ENCODE results near the gene CLDN10. TPM values are rescaled to one million over a fixed set of nuclear protein-coding genes. Genes with fewer than 3 reads are reported as not detected.
"Not testable (repeated sequence)": the region's sequence is repeated elsewhere in the genome, so short reads cannot be mapped to it uniquely, and the experiment has no call there.

Gene CLDN10
- total RNA-seq, 1 donor from 2014 or later: 1.8 TPM

DNA sequence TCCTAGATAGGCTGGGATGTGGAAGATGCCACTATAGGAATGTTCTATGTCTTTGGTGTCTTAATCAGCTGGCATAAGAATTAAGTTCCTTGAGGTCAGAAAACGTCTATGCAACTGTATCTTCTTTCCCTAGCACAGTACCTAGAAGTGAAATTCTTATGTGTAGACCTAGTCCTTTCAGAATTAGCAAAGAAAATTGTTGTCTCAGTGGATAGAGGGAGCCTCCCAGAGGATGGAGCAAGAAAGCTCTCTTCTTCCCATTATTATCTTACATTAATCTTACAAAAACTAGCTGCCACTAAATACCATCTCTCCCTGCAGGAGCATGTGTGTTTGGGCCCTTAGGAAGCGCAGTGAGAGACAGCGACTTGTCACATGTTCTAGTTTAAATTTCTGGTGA lies 11.6 kb downstream of the CLDN10 start:
- Mint-ChIP-seq H3K4me1 (no peaks in the 10 kb centered on the region), H3K27ac (ENCODE audit: unreplicated experiment) (no peak overlapping the region), H3K9me3 (peaks cover 10% of the 10 kb centered on the region), H3K4me3 (no peak overlapping the region), H3K36me3 (ENCODE audit: low read depth) (peaks cover 3% of the 10 kb centered on the region), H3K27me3 (ENCODE audit: low read depth) (peaks cover 4% of the 10 kb centered on the region)
- DNase-seq (ENCODE audit: low read depth, low spot score): no peak
- TF ChIP-seq, protein P1, sequence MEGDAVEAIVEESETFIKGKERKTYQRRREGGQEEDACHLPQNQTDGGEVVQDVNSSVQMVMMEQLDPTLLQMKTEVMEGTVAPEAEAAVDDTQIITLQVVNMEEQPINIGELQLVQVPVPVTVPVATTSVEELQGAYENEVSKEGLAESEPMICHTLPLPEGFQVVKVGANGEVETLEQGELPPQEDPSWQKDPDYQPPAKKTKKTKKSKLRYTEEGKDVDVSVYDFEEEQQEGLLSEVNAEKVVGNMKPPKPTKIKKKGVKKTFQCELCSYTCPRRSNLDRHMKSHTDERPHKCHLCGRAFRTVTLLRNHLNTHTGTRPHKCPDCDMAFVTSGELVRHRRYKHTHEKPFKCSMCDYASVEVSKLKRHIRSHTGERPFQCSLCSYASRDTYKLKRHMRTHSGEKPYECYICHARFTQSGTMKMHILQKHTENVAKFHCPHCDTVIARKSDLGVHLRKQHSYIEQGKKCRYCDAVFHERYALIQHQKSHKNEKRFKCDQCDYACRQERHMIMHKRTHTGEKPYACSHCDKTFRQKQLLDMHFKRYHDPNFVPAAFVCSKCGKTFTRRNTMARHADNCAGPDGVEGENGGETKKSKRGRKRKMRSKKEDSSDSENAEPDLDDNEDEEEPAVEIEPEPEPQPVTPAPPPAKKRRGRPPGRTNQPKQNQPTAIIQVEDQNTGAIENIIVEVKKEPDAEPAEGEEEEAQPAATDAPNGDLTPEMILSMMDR (conservative IDR thresholded peaks at IDR 0.05): no peak

DNA sequence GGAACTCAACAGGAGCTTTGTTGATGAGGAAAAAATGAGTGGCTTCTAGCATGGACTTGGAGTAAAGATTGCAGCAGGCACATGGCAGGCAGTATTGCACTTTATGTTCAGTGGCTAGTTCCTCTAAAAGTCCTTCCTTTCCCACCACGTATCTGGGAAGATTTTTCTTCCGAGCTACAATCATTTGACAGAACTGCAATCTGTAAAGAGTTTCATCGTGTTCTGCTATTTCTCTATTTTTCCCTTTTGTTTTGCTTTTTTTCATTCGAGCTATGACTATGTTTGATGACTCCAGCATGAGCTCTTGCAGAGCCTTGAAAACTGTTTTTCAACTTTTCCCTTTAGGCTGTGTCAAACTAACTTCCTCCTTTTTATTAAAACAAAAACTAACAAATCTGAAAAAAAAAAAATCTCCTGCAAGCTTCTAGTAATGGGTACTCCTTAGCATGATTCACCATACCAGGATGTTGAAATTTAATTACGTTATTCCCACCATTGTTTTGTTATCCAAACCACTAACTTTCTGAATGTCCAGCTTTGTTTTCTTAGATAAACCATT lies 12.3 kb downstream of the CLDN10 start:
- DNase-seq (ENCODE audit: low read depth, low spot score): no peak
- Mint-ChIP-seq H3K27me3 (ENCODE audit: low read depth) (peaks cover 2% of the 10 kb centered on the region), H3K4me3 (no peak overlapping the region), H3K36me3 (ENCODE audit: low read depth) (peaks cover 3% of the 10 kb centered on the region), H3K9me3 (peaks cover 10% of the 10 kb centered on the region), H3K4me1 (peaks cover under 1% of the 10 kb centered on the region), H3K27ac (ENCODE audit: unreplicated experiment) (no peak overlapping the region)
- TF ChIP-seq, protein P1 (conservative IDR thresholded peaks at IDR 0.05): no peak

DNA sequence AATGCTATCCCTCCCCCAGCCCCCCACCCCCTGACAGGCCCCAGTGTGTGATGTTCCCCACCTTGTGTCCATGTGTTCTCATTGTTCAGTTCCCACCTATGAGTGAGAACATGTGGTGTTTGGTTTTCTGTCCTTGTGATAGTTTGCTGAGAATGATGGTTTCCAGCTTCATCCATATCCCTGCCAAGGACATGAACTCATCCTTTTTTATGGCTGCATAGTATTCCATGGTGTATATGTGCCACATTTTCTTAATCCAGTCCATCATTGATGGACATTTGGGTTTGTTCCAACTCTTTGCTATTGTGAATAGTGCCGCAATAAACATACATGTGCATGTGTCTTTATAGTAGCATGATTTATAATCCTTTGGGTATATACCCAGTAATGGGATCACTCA lies 13.2 kb downstream of the CLDN10 start:
- not testable (repeated sequence) for H3K36me3 Mint-ChIP-seq (ENCODE audit: low read depth); DNase-seq (ENCODE audit: low read depth, low spot score); H3K27ac Mint-ChIP-seq (ENCODE audit: unreplicated experiment); H3K27me3 Mint-ChIP-seq (ENCODE audit: low read depth); H3K4me1 Mint-ChIP-seq; H3K4me3 Mint-ChIP-seq; H3K9me3 Mint-ChIP-seq

DNA sequence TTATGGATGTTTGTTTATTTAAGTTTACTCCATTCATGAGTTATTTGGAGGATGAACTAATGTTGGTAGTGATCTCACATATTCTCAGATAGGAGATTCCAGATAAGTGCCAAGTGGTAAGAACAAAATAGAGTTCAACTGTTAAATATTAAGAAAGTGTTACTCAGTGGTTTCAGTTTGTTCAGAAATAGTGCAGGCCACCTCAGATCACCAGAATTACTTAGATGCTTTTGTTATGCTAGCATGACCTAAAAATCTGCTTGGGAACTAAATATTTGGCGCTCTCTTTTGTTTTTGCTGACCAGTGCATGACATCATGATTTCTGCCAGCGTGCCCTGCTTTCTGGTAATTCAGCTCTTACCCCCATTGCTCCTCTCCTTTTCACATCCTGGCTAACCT lies 15.6 kb downstream of the CLDN10 start:
- Mint-ChIP-seq H3K4me1 (peaks cover 14% of the 10 kb centered on the region), H3K4me3 (no peak overlapping the region), H3K27me3 (ENCODE audit: low read depth) (peaks cover 2% of the 10 kb centered on the region), H3K36me3 (ENCODE audit: low read depth) (peaks cover 5% of the 10 kb centered on the region), H3K27ac (ENCODE audit: unreplicated experiment) (no peak overlapping the region), H3K9me3 (peaks cover 10% of the 10 kb centered on the region)
- TF ChIP-seq, protein P1 (conservative IDR thresholded peaks at IDR 0.05): no peak
- DNase-seq (ENCODE audit: low read depth, low spot score): no peak

DNA sequence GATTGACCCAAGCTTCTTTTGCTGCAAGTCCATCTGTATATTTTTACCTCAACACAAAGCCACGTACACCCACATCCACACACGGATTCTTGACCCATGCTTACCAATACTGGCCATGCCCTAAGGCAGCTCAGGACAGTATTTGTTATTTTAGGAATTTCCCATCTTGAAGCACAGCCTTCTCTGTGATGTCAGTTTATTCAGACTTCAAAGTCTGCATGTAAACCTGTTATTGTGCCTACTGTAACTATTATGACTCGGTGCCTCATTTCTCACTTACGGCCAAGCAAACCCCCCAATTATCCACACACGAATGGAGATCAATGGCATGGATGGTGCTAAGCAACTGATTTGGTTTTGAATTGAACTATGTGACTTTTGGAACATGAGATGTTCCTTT lies 17.5 kb downstream of the CLDN10 start:
- TF ChIP-seq, protein P1 (conservative IDR thresholded peaks at IDR 0.05): no peak
- peaks cover 10% of the 10 kb centered on the region for H3K36me3 Mint-ChIP-seq (ENCODE audit: low read depth)
- H3K4me3 Mint-ChIP-seq: no peak overlapping the region
- H3K4me1 Mint-ChIP-seq: peaks cover 14% of the 10 kb centered on the region
- no peaks in the 10 kb centered on the region for H3K27me3 Mint-ChIP-seq (ENCODE audit: low read depth)
- H3K9me3 Mint-ChIP-seq: peaks cover 10% of the 10 kb centered on the region
- peak overlapping the region; percentile 3 for H3K27ac Mint-ChIP-seq (ENCODE audit: unreplicated experiment)
- no peak for DNase-seq (ENCODE audit: low read depth, low spot score)

DNA sequence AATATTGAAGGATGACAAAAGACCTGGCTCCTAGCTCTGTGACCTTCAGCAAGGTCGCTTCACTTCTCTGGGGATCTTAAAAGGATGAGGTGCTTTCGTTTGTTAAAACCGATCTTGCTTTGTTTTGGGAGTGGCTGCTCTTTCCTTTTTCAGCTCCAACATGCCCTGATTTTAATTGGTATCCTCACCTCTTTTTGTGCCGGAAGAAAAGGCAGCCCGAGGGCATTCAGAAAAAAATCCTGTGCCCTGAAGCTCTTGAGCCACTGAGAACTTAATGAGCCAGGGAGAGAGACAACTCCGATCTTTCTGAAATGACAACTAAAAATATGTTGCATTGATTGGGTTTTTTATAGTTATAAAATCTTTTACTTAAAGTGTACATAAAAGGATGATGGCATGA lies 19.4 kb downstream of the CLDN10 start:
- DNase-seq (ENCODE audit: low read depth, low spot score): no peak
- peaks cover 14% of the 10 kb centered on the region for H3K4me1 Mint-ChIP-seq
- TF ChIP-seq, protein P1 (conservative IDR thresholded peaks at IDR 0.05): no peak
- H3K9me3 Mint-ChIP-seq: peaks cover 5% of the 10 kb centered on the region
- peaks cover 16% of the 10 kb centered on the region for H3K36me3 Mint-ChIP-seq (ENCODE audit: low read depth)
- H3K4me3 Mint-ChIP-seq: no peak overlapping the region
- H3K27me3 Mint-ChIP-seq (ENCODE audit: low read depth): no peaks in the 10 kb centered on the region
- H3K27ac Mint-ChIP-seq (ENCODE audit: unreplicated experiment): no peak overlapping the region

All from neural crest cell (in vitro differentiated cells).